Mucosa of rectum (tissue), 2 donors: ENCODE results near the gene WDR44.
A peak's percentile ranks its signal among the peaks of the same experiment; 100 is the strongest.

Experiments
- H3K27ac ChIP-seq, 2 donors: one replicate each; pipeline ENCODE4 v1.7.0; 2013; ENCODE audit warnings: inconsistent platforms in 2 of 2, low read depth in 2 of 2, low read length in 2 of 2
- H3K27me3 ChIP-seq, 2 donors: one replicate each; pipeline ENCODE4 v1.7.0; 2013; ENCODE audit warnings: low read length in 2 of 2; ENCODE audit not compliant: control insufficient read depth in 2 of 2, insufficient read depth in 2 of 2
- H3K36me3 ChIP-seq, 2 donors: one replicate each; pipeline ENCODE4 v1.7.0; 2013; ENCODE audit warnings: low read length in 2 of 2; ENCODE audit not compliant: control insufficient read depth in 2 of 2, insufficient read depth in 2 of 2
- H3K4me1 ChIP-seq, 2 donors: one replicate each; pipeline ENCODE4 v1.7.0; 2013; ENCODE audit warnings: low read length in 2 of 2, mild to moderate bottlenecking in 1 of 2; ENCODE audit not compliant: control insufficient read depth in 2 of 2, insufficient read depth in 2 of 2
- H3K4me3 ChIP-seq, 2 donors: one replicate each; pipeline ENCODE4 v1.7.0; 2013; ENCODE audit warnings: low read length in 2 of 2
- H3K9ac ChIP-seq, 2 donors: one replicate each; pipeline ENCODE4 v1.7.0; 2013; ENCODE audit warnings: low read length in 2 of 2, low read depth in 1 of 2, mild to moderate bottlenecking in 1 of 2
- H3K9me3 ChIP-seq, 2 donors: one replicate each; pipeline ENCODE4 v1.7.0; 2013; ENCODE audit warnings: low read length in 2 of 2; ENCODE audit not compliant: control insufficient read depth in 2 of 2
- donor health status: healthy.
- donor health status: Normal muscosa, but diverticular disease.

Gene WDR44

GRCh38 chrX:118495958-118496762 lies 150.3 kb downstream of the WDR44 start:
- peak overlapping the region; percentile 47 to 60 for H3K9ac ChIP-seq
- H3K4me1 ChIP-seq: peaks cover 0 to 3% of the 10 kb centered on the region in 2 donors
- peak overlapping the region; percentile 58 to 76 for H3K27ac ChIP-seq
- peaks cover 0 to 2% of the 10 kb centered on the region in 2 donors for H3K27me3 ChIP-seq
- no peaks in the 10 kb centered on the region for H3K9me3 ChIP-seq
- H3K36me3 ChIP-seq: no peaks in the 10 kb centered on the region
- H3K4me3 ChIP-seq: peak overlapping the region; percentile 60 to 77

GRCh38 chrX:118496763-118497079 lies 150.8 kb downstream of the WDR44 start:
- Histone ChIP-seq H3K4me1 (peaks cover 0 to 3% of the 10 kb centered on the region in 2 donors), H3K9ac (peak overlapping the region; percentile 47 to 60), H3K4me3 (peak overlapping the region; percentile 60 to 77), H3K27ac (peak overlapping the region in 1 of 2 donors; percentile 76), H3K9me3 (no peaks in the 10 kb centered on the region), H3K27me3 (peaks cover 0 to 2% of the 10 kb centered on the region in 2 donors), H3K36me3 (no peaks in the 10 kb centered on the region)

GRCh38 chrX:118497180-118497818 lies 151.4 kb downstream of the WDR44 start:
- Histone ChIP-seq H3K4me1 (peaks cover 0 to 3% of the 10 kb centered on the region in 2 donors), H3K27ac (peak overlapping the region in 1 of 2 donors; percentile 76), H3K36me3 (no peaks in the 10 kb centered on the region), H3K27me3 (peaks cover 0 to 2% of the 10 kb centered on the region in 2 donors), H3K9me3 (no peaks in the 10 kb centered on the region), H3K4me3 (peak overlapping the region in 1 of 2 donors; percentile 77), H3K9ac (peak overlapping the region in 1 of 2 donors; percentile 60)

GRCh38 chrX:118498351-118498750 lies 152.4 kb downstream of the WDR44 start:
- H3K36me3 ChIP-seq: no peaks in the 10 kb centered on the region
- H3K4me3 ChIP-seq: no peak overlapping the region
- H3K9me3 ChIP-seq: no peaks in the 10 kb centered on the region
- peaks cover 0 to 3% of the 10 kb centered on the region in 2 donors for H3K4me1 ChIP-seq
- H3K9ac ChIP-seq: no peak overlapping the region
- no peak overlapping the region for H3K27ac ChIP-seq
- H3K27me3 ChIP-seq: peaks cover 0 to 2% of the 10 kb centered on the region in 2 donors

- Histone ChIP-seq H3K9me3 (no peaks in the 10 kb centered on the region), H3K27me3 (peaks cover 0 to 2% of the 10 kb centered on the region in 2 donors), H3K9ac (no peak overlapping the region), H3K4me3 (no peak overlapping the region), H3K36me3 (no peaks in the 10 kb centered on the region), H3K27ac (no peak overlapping the region), H3K4me1 (peaks cover 0 to 3% of the 10 kb centered on the region in 2 donors)
These were observed 152.8 kb downstream of the WDR44 start for GRCh38 chrX:118498755-118499154.

- Histone ChIP-seq H3K4me1 (peaks cover 0 to 3% of the 10 kb centered on the region in 2 donors), H3K4me3 (no peak overlapping the region), H3K9me3 (no peaks in the 10 kb centered on the region), H3K36me3 (no peaks in the 10 kb centered on the region), H3K27me3 (peaks cover 0 to 2% of the 10 kb centered on the region in 2 donors), H3K27ac (no peak overlapping the region), H3K9ac (no peak overlapping the region)
These were observed 153.4 kb downstream of the WDR44 start for GRCh38 chrX:118499295-118499694.
